Panc1 (cell line): ENCODE results near the gene ACP2. TPM values are rescaled to one million over a fixed set of nuclear protein-coding genes. Genes with fewer than 3 reads are reported as not detected.

Source experiments
- ATAC-seq: fragments of 200-7000 bp; cut with Tn5 transposase; 2 replicates; pipeline ENCODE4 v1.9.1; 2020; ENCODE audit warnings: mild to moderate bottlenecking, moderate library complexity
- BruUV-seq: library from RNA; stranded (reverse); fragments of 400-500 nt; replicated peaks from 2 replicates; lab custom pipeline; 2021; lab: Mats Ljungman, UMichigan
- CTCF ChIA-PET: fragments of 300-600 bp; sonication (Branson Sonifier 250); formaldehyde crosslinking; loops from one replicate; lab custom pipeline; 2022; ENCODE audit warnings: antibody characterized with exemption; lab: Charles Lee
- POLR2A ChIA-PET: fragments of 300-600 bp; sonication (Branson Sonifier 250); formaldehyde crosslinking; loops from one replicate; lab custom pipeline; 2022; ENCODE audit warnings: antibody characterized with exemption; lab: Charles Lee
- DNase-seq: peaks from one replicate; pipeline ENCODE4 v3.0.0-alpha.2; 2010; ENCODE audit warnings: low read depth, low spot score
- H3K27ac ChIP-seq: 2 replicates; pipeline ENCODE4 v1.5.1; 2011; ENCODE audit warnings: mild to moderate bottlenecking, low read length, inconsistent platforms
- H3K27me3 ChIP-seq: fragments of 200-500 bp; sonication (Bioruptor generic); 2 replicates; pipeline ENCODE4 v1.6.0; 2014; ENCODE audit warnings: low read length, inconsistent platforms; ENCODE audit not compliant: control insufficient read depth, insufficient read depth
- H3K36me3 ChIP-seq: fragments of 200-500 bp; sonication (Bioruptor generic); 2 replicates; pipeline ENCODE4 v1.5.1; 2014; ENCODE audit warnings: inconsistent platforms, mild to moderate bottlenecking, low read length, moderate library complexity; ENCODE audit not compliant: control insufficient read depth, insufficient read depth
- H3K4me1 ChIP-seq: 2 replicates; pipeline ENCODE4 v1.5.1; 2011; ENCODE audit warnings: inconsistent platforms, mild to moderate bottlenecking, low read length, moderate library complexity; ENCODE audit not compliant: control insufficient read depth, insufficient read depth
- H3K4me3 ChIP-seq, 2 experiments: 2 replicates each; pipeline ENCODE4 v1.5.1; 2011 to 2012; ENCODE audit warnings: low read depth in 2 of 2, low read length in 2 of 2, mild to moderate bottlenecking in 2 of 2, inconsistent platforms in 1 of 2, moderate library complexity in 1 of 2
- H3K9me3 ChIP-seq: fragments of 200-500 bp; sonication (Bioruptor generic); 2 replicates; pipeline ENCODE4 v1.5.1; 2014; ENCODE audit warnings: low read depth, mild to moderate bottlenecking, inconsistent platforms, low read length, moderate library complexity; ENCODE audit not compliant: control insufficient read depth, insufficient read depth
- CTCF ChIP-seq: fragments of 450-650 bp; IDR thresholded peaks from 2 replicates; pipeline ENCODE4 v1.5.1; 2017; ENCODE audit warnings: mild to moderate bottlenecking
- POLR2AphosphoS5 ChIP-seq: IDR thresholded peaks from 2 replicates; pipeline ENCODE4 v1.6.1; 2012; ENCODE audit warnings: mild to moderate bottlenecking, low read depth, low read length, moderate library complexity
- SIN3A ChIP-seq: IDR thresholded peaks from 2 replicates; pipeline ENCODE4 v1.6.1; 2012; ENCODE audit warnings: low read depth, mild to moderate bottlenecking, low read length, moderate library complexity, borderline replicate concordance; ENCODE audit not compliant: insufficient read depth
- TCF7L2 ChIP-seq: IDR thresholded peaks from 2 replicates; pipeline ENCODE4 v1.6.1; 2011; ENCODE audit warnings: mild to moderate bottlenecking, low read depth, low read length, inconsistent platforms
- in situ Hi-C: cut with HindIII; loops from 2 replicates; pipeline ENCODE4 v1.10.0; 2016; ENCODE audit warnings: low sequenced_read_pairs, low pct_unique_long_range_greater_than_20kb
- intact Hi-C: fragments of 100-400 bp; cut with micrococcal nuclease; formaldehyde crosslinking; loops from one replicate; pipeline ENCODE4 v1.10.0; 2022; ENCODE audit not compliant: unreplicated experiment
- total RNA-seq: library from RNA; stranded (reverse); gene quantifications from one replicate; pipeline ENCODE4 v1.2.1, GENCODE V29; 2021; ENCODE audit not compliant: unreplicated experiment
- TF ChIP-seq, protein P1 (sequence below), 2 experiments: IDR thresholded peaks; 2 replicates each; pipeline ENCODE4 v1.6.1; 2011 to 2012; ENCODE audit warnings: low read depth in 2 of 2, control low read depth in 1 of 2, low read length in 1 of 2, mild to moderate bottlenecking in 1 of 2, moderate library complexity in 1 of 2; ENCODE audit not compliant: insufficient read depth in 1 of 2

ACP2 gene
- total RNA-seq, 1 experiment from 2014 or later, result 28.4 TPM

DNA sequence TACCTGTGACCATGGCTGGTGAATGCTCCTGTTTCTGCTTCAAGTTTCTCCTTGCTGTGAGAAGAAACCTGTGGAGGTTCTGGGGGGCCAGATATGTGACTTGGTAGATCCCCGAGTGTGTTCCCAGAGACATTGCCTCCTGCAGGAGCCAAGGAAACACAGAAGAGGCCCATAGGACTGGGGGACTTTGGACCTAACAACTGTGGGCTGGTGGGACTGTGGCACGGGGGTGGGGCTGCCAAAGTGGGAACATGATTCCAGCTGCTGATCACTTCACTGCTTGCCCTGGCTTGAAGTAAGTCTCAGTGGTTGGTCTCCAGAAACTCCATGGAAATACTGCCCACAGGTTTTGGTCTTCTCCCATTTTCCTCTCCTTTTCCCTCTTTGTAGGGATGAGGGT is 5.0 kb upstream of the ACP2 start:
- no peaks in the 10 kb centered on the region for H3K27me3 ChIP-seq
- ATAC-seq (no peak), DNase-seq (no peak)
- TF ChIP-seq POLR2AphosphoS5 (no peak), CTCF (no peak), TCF7L2 (no peak), SIN3A (no peak)
- TF ChIP-seq, protein P1, sequence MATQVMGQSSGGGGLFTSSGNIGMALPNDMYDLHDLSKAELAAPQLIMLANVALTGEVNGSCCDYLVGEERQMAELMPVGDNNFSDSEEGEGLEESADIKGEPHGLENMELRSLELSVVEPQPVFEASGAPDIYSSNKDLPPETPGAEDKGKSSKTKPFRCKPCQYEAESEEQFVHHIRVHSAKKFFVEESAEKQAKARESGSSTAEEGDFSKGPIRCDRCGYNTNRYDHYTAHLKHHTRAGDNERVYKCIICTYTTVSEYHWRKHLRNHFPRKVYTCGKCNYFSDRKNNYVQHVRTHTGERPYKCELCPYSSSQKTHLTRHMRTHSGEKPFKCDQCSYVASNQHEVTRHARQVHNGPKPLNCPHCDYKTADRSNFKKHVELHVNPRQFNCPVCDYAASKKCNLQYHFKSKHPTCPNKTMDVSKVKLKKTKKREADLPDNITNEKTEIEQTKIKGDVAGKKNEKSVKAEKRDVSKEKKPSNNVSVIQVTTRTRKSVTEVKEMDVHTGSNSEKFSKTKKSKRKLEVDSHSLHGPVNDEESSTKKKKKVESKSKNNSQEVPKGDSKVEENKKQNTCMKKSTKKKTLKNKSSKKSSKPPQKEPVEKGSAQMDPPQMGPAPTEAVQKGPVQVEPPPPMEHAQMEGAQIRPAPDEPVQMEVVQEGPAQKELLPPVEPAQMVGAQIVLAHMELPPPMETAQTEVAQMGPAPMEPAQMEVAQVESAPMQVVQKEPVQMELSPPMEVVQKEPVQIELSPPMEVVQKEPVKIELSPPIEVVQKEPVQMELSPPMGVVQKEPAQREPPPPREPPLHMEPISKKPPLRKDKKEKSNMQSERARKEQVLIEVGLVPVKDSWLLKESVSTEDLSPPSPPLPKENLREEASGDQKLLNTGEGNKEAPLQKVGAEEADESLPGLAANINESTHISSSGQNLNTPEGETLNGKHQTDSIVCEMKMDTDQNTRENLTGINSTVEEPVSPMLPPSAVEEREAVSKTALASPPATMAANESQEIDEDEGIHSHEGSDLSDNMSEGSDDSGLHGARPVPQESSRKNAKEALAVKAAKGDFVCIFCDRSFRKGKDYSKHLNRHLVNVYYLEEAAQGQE (IDR thresholded peaks at IDR 0.05; ENCODE audit: insufficient read depth in 1 of 2, low read depth in 2 of 2, low read length in 1 of 2), result no peak
- intact Hi-C loops, result loop anchor here (10.0 kb wide), 2 partner anchors 79 to 101 kb away; partner anchors contain the start of genes ARFGAP2 and MYBPC3
- H3K4me3 ChIP-seq, result no peak overlapping the region
- in situ Hi-C loops, result no loop called here
- CTCF ChIA-PET, result no interaction called here
- H3K4me1 ChIP-seq, result peaks cover 27% of the 10 kb centered on the region
- 0 out of 2 replicates have a peak overlapping the region, but pooled peaks have one; percentile 13 for H3K27ac ChIP-seq
- H3K9me3 ChIP-seq, result no peaks in the 10 kb centered on the region
- H3K36me3 ChIP-seq, result no peaks in the 10 kb centered on the region
- POLR2A ChIA-PET, result no interaction called here
- no TSS peak for BruUV-seq

GRCh38 chr11:47251751-47252150 is 3.1 kb upstream of the ACP2 start:
- H3K36me3 ChIP-seq, result peaks cover 4% of the 10 kb centered on the region; the same call in 1 of the 2 replicates
- no peak overlapping the region for H3K4me3 ChIP-seq
- BruUV-seq, result no TSS peak
- H3K9me3 ChIP-seq, result no peaks in the 10 kb centered on the region
- ChIA-PET CTCF (no interaction called here), POLR2A (no interaction called here)
- in situ Hi-C loops, result no loop called here
- no peak for DNase-seq
- intact Hi-C loops, result loop anchor here (10.0 kb wide), 2 partner anchors 77 to 103 kb away; partner anchors contain the start of genes ARFGAP2 and MYBPC3
- peaks cover 25% of the 10 kb centered on the region for H3K4me1 ChIP-seq
- TF ChIP-seq POLR2AphosphoS5 (no peak), TCF7L2 (no peak), SIN3A (no peak), CTCF (no peak)
- TF ChIP-seq, protein P1 (IDR thresholded peaks at IDR 0.05; ENCODE audit: insufficient read depth in 1 of 2, low read depth in 2 of 2, low read length in 1 of 2), result no peak
- H3K27ac ChIP-seq, result no peak overlapping the region
- H3K27me3 ChIP-seq, result no peaks in the 10 kb centered on the region
- ATAC-seq, result no peak
